ENCODE data around the gene RBM44.
"Not testable (repeated sequence)": the region's sequence is repeated elsewhere in the genome, so short reads cannot be mapped to it uniquely, and the experiment has no call there.

Gene RBM44

DNA sequence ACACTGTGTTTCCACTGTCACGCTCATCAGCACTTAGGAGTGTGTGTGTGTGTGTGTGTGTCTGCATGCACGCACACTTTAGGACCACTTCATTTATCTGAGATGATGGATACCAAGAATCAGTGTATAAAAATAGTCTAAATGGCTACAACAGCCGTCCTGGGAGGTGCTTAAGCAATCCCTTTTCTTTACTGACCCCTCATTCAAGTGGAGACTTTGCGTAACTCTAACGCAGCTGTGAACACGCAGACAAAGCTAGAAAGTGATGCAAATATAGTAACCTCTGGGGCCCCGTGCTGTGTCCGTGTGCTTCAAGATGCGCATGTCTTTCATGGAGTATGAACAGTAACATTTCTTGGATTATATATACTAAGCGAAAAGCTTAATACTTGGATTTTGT is 40.4 kb upstream of the RBM44 start:
- DNase-seq (ENCODE audit: low read depth in 1 of 2, low spot score in 1 of 2), result no peak
- no peak overlapping the region for H3K4me3 ChIP-seq (replicated peaks; ENCODE audit: insufficient read depth, low read length)
- no peak overlapping the region for H3K27ac ChIP-seq (replicated peaks)
- H3K27me3 ChIP-seq (ENCODE audit: insufficient read depth, poor library complexity, severe bottlenecking), result no peaks in the 10 kb centered on the region
- TF ChIP-seq GABPA (IDR thresholded peaks at IDR 0.05; ENCODE audit: low read depth) (no peak), POLR2AphosphoS5 (IDR thresholded peaks at IDR 0.05; ENCODE audit: low read depth) (no peak), SPI1 (IDR thresholded peaks at IDR 0.05; ENCODE audit: borderline replicate concordance, low read depth) (no peak)
- TF ChIP-seq, protein P1, sequence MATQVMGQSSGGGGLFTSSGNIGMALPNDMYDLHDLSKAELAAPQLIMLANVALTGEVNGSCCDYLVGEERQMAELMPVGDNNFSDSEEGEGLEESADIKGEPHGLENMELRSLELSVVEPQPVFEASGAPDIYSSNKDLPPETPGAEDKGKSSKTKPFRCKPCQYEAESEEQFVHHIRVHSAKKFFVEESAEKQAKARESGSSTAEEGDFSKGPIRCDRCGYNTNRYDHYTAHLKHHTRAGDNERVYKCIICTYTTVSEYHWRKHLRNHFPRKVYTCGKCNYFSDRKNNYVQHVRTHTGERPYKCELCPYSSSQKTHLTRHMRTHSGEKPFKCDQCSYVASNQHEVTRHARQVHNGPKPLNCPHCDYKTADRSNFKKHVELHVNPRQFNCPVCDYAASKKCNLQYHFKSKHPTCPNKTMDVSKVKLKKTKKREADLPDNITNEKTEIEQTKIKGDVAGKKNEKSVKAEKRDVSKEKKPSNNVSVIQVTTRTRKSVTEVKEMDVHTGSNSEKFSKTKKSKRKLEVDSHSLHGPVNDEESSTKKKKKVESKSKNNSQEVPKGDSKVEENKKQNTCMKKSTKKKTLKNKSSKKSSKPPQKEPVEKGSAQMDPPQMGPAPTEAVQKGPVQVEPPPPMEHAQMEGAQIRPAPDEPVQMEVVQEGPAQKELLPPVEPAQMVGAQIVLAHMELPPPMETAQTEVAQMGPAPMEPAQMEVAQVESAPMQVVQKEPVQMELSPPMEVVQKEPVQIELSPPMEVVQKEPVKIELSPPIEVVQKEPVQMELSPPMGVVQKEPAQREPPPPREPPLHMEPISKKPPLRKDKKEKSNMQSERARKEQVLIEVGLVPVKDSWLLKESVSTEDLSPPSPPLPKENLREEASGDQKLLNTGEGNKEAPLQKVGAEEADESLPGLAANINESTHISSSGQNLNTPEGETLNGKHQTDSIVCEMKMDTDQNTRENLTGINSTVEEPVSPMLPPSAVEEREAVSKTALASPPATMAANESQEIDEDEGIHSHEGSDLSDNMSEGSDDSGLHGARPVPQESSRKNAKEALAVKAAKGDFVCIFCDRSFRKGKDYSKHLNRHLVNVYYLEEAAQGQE (IDR thresholded peaks at IDR 0.05; ENCODE audit: insufficient replicate concordance, low read depth), result no peak
- TF ChIP-seq, protein P2, sequence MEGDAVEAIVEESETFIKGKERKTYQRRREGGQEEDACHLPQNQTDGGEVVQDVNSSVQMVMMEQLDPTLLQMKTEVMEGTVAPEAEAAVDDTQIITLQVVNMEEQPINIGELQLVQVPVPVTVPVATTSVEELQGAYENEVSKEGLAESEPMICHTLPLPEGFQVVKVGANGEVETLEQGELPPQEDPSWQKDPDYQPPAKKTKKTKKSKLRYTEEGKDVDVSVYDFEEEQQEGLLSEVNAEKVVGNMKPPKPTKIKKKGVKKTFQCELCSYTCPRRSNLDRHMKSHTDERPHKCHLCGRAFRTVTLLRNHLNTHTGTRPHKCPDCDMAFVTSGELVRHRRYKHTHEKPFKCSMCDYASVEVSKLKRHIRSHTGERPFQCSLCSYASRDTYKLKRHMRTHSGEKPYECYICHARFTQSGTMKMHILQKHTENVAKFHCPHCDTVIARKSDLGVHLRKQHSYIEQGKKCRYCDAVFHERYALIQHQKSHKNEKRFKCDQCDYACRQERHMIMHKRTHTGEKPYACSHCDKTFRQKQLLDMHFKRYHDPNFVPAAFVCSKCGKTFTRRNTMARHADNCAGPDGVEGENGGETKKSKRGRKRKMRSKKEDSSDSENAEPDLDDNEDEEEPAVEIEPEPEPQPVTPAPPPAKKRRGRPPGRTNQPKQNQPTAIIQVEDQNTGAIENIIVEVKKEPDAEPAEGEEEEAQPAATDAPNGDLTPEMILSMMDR (IDR thresholded peaks at IDR 0.05; ENCODE audit: insufficient read depth, low read length), result no peak

DNA sequence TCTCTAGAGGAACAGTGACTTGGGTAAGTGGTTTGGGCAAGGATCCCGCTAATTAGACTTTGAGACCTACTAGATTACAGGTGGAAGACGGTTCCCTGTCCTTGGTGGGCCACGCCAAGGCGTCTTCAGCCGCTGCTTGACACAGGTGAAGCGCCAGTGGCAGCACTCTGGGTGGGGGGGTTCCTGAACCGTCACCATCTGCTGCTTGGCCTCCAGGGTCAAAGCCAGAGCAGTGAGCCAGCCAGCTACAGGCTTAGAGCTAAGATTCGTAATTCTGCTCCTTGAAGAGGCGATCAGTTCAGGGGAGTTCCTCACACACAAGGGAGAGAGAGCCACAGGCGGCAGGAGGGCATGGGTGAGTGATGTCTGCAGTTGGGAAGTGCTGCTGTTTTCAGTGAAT is 39.4 kb upstream of the RBM44 start:
- TF ChIP-seq, protein P2 (IDR thresholded peaks at IDR 0.05; ENCODE audit: insufficient read depth, low read length), result no peak
- TF ChIP-seq GABPA (IDR thresholded peaks at IDR 0.05; ENCODE audit: low read depth) (no peak), POLR2AphosphoS5 (IDR thresholded peaks at IDR 0.05; ENCODE audit: low read depth) (no peak)
- TF ChIP-seq, protein P1 (IDR thresholded peaks at IDR 0.05; ENCODE audit: insufficient replicate concordance, low read depth), result no peak
- no peak overlapping the region for H3K4me3 ChIP-seq (replicated peaks; ENCODE audit: insufficient read depth, low read length)
- H3K27ac ChIP-seq (replicated peaks), result no peak overlapping the region
- DNase-seq (ENCODE audit: low read depth in 1 of 2, low spot score in 1 of 2), result no peak
- H3K27me3 ChIP-seq (ENCODE audit: insufficient read depth, poor library complexity, severe bottlenecking), result no peaks in the 10 kb centered on the region

DNA sequence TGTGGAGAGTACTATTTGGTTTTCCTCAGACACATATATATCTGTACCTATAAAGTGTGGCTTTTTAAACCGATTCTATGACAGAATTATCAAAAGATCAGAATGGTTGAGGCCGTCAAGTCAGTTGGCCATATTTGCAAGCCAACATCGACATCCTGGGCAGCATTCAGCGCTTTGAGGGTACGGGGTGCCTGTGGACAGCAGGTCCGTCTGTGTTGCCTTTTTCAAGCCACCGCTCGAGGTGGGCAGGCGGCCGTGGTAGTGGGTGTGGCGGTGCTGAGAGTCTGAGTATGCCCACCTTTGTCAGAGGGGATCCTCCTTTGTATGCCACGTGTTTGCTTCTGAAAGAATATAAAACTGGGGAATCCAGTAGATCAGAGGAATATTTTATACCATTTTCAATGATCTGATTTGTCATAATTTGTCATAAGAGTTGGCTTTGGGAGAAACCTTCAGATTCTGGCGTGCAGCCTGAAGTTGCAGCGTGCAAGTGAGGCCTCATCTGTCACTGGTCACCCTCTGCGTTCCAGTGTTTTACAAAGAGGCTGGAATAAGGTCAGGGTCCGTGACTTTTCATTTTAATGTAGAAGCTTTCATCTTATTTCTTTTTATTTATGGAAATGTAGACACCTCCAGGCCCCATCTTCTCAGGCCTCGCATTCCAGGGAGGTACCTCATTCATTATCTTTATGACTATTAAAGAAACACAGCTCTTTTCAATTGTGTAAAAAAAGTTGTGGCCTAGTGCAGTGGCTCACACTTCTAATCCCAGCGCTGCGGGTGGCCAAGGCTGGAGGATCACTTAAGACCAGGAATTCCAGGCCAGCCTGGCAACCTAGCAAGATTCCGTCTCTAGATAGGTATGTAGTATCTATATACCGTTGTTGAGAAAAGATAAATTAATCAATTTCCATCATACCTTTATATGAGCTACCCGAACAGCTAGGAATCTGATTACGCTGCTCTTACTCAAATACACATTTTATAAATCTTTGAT is 37.8 kb upstream of the RBM44 start:
- no peak overlapping the region for H3K4me3 ChIP-seq (replicated peaks; ENCODE audit: insufficient read depth, low read length)
- H3K27me3 ChIP-seq (ENCODE audit: insufficient read depth, poor library complexity, severe bottlenecking), result no peaks in the 10 kb centered on the region
- TF ChIP-seq, protein P2 (IDR thresholded peaks at IDR 0.05; ENCODE audit: insufficient read depth, low read length), result no peak
- no peak for TF ChIP-seq SPI1 (IDR thresholded peaks at IDR 0.05; ENCODE audit: borderline replicate concordance, low read depth)
- TF ChIP-seq GABPA (IDR thresholded peaks at IDR 0.05; ENCODE audit: low read depth), result no peak
- TF ChIP-seq POLR2AphosphoS5 (IDR thresholded peaks at IDR 0.05; ENCODE audit: low read depth), result no peak
- TF ChIP-seq, protein P1 (IDR thresholded peaks at IDR 0.05; ENCODE audit: insufficient replicate concordance, low read depth), result no peak
- DNase-seq (ENCODE audit: low read depth in 1 of 2, low spot score in 1 of 2), result no peak
- H3K27ac ChIP-seq (replicated peaks), result no peak overlapping the region

DNA sequence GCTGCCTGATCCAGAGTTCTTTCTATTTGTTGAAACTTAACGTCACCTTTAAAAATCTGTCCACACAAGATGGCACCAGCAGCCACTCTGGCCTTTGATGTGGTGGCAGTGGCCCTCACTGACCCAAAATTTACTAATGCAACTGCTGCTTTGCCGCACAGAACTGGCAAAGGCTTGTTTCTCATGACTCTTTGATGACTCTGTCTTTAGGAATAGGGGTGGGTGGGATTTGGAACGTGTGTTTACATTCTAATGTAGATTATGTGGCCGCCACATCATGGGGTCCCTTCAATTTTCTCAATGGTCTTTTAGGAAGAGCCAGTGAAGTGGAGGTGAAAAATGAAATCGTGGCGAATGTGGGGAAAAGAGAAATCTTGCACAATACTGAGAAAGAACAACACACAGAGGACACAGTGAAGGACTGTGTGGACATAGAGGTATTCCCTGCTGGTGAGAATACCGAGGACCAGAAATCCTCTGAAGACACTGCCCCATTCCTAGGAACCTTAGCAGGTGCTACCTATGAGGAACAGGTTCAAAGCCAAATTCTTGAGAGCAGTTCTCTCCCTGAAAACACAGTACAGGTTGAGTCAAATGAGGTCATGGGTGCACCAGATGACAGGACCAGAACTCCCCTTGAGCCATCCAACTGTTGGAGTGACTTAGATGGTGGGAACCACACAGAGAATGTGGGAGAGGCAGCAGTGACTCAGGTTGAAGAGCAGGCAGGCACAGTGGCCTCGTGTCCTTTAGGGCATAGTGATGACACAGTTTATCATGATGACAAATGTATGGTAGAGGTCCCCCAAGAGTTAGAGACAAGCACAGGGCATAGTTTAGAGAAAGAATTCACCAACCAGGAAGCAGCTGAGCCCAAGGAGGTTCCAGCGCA is 36.0 kb upstream of the RBM44 start:
- DNase-seq (ENCODE audit: low read depth in 1 of 2, low spot score in 1 of 2); H3K27me3 ChIP-seq (ENCODE audit: insufficient read depth, poor library complexity, severe bottlenecking); H3K27ac ChIP-seq (replicated peaks); H3K4me3 ChIP-seq (replicated peaks; ENCODE audit: insufficient read depth, low read length): not testable (repeated sequence)
